BJ (cell line): ENCODE measurements around the gene ACVR1. TPM values are rescaled to one million over a fixed set of nuclear protein-coding genes. Genes with fewer than 3 reads are reported as not detected.

Experiments used
- CTCF ChIA-PET: fragments of 350-600 bp; formaldehyde crosslinking; extraction: SDS; loops from one replicate; lab custom pipeline; 2021; ENCODE audit warnings: antibody characterized with exemption, inconsistent platforms; lab: Yijun Ruan, JAX
- POLR2A ChIA-PET: fragments of 300-600 bp; sonication (Branson Sonifier 250); formaldehyde crosslinking; extraction: SDS; loops from one replicate; lab custom pipeline; 2021; ENCODE audit warnings: antibody characterized with exemption; lab: Charles Lee
- DNase-seq: peaks from one replicate; pipeline ENCODE4 v3.0.0-alpha.2; 2011; ENCODE audit warnings: low read depth
- H3K27me3 ChIP-seq: 2 replicates; pipeline ENCODE4 v1.6.0; 2011; ENCODE audit warnings: low read length; ENCODE audit not compliant: control insufficient read depth, insufficient read depth
- H3K36me3 ChIP-seq: 2 replicates; pipeline ENCODE4 v1.5.1; 2011; ENCODE audit warnings: low read length; ENCODE audit not compliant: control insufficient read depth, insufficient read depth
- H3K4me3 ChIP-seq: 2 replicates; pipeline ENCODE4 v1.5.1; 2011; ENCODE audit warnings: low read depth, mild to moderate bottlenecking, control low read depth, low read length
- polyA plus RNA-seq: library from polyadenylated mRNA; depleted of rRNA; stranded (reverse); fragments of >200 nt; gene quantifications from 2 replicates; pipeline ENCODE4 v1.2.3, GENCODE V29; 2011
- TF ChIP-seq, protein P1 (sequence below): IDR thresholded peaks from 2 replicates; pipeline ENCODE4 v1.5.1; 2011; ENCODE audit warnings: low read depth, mild to moderate bottlenecking, control low read depth, inconsistent platforms, low read length, moderate library complexity; ENCODE audit not compliant: insufficient read depth

The ACVR1 gene
- polyA plus RNA-seq, 1 experiment, result 28.5 TPM

DNA sequence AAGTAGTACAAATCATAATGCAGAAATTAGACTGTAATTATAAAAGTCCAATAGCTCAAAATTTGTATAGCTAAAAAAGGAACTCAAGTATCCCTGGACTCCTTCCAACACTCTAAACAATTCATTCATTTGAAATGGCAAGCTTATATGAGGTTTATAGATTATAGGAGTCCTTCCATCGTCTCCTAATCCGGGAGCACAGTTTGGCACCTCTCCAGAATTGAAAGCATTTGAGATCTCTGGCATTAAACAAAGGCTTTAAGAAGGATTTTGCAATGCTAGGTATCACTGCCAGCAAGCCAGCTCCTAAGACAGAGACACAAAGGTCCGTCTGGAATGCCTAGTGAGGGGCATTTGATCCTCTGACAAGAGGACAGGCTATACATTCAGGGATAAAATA, 90.9 kb downstream of the ACVR1 start:
- ChIA-PET POLR2A (no interaction called here), CTCF (interaction anchor here (0.6 to 0.8 kb wide), 2 partner anchors 91 to 141 kb away, joined by 3 read pairs; partner anchors contain the start of gene ACVR1)
- no peak for DNase-seq
- Histone ChIP-seq H3K36me3 (no peaks in the 10 kb centered on the region), H3K27me3 (no peaks in the 10 kb centered on the region), H3K4me3 (no peak overlapping the region)
- TF ChIP-seq, protein P1, sequence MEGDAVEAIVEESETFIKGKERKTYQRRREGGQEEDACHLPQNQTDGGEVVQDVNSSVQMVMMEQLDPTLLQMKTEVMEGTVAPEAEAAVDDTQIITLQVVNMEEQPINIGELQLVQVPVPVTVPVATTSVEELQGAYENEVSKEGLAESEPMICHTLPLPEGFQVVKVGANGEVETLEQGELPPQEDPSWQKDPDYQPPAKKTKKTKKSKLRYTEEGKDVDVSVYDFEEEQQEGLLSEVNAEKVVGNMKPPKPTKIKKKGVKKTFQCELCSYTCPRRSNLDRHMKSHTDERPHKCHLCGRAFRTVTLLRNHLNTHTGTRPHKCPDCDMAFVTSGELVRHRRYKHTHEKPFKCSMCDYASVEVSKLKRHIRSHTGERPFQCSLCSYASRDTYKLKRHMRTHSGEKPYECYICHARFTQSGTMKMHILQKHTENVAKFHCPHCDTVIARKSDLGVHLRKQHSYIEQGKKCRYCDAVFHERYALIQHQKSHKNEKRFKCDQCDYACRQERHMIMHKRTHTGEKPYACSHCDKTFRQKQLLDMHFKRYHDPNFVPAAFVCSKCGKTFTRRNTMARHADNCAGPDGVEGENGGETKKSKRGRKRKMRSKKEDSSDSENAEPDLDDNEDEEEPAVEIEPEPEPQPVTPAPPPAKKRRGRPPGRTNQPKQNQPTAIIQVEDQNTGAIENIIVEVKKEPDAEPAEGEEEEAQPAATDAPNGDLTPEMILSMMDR, result no peak

DNA sequence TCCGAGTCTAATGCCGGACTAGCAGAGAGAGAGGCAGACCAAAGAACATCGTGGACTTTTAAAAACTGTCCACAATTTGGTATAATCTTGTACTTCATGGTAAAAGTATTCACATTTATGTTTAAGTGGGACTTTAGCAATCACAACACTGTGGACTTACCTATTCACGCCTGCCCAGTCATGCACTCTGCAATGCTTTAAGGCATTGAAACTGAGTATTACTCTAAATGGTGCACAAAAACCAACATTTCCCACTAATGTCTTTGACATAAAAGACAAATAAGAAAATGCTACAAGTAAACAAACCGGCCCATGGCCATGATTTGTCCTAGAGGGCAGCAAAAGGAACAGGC, 91.3 kb downstream of the ACVR1 start:
- CTCF ChIA-PET, result interaction anchor here (0.8 kb wide), 1 partner anchor 91 kb away, joined by 3 read pairs; the partner anchor contains the start of gene ACVR1
- TF ChIP-seq, protein P1, result no peak
- Histone ChIP-seq H3K4me3 (no peak overlapping the region), H3K27me3 (no peaks in the 10 kb centered on the region), H3K36me3 (peaks cover 1% of the 10 kb centered on the region; the same call in 1 of the 2 replicates)
- no peak for DNase-seq
- POLR2A ChIA-PET, result no interaction called here

DNA sequence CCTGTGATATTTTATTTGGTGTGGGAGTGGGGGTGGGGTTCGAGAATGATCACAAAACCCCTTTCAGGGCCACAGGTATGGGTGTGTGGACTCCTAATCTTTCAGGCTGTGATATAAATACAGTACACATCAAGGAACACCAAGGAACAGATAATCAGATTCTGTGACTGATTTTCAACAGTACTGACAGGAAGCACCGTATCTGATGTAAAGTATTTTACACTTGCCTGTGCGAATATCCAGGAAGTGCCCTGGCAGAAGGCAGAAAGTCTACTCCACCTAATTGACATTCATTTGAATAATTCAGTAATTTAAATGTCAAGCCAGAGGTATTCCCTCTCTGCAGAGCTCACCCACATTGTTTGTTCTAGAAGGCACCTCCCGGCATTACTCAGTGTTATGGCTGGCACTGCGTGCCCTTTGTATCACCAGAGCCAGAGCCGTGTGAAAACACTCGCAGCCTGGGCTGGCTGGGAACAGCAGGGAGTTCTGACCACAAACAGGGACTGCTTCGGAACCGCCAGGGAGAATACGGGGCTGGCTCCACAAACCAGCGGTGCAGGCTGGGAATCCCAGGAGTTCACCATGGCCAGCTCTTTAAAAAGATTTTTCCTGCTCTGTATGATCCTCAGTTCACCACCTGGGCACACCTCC, 91.8 kb downstream of the ACVR1 start:
- H3K27me3 ChIP-seq, result no peaks in the 10 kb centered on the region
- DNase-seq, result no peak
- H3K4me3 ChIP-seq, result no peak overlapping the region
- TF ChIP-seq, protein P1, result no peak
- peaks cover 1% of the 10 kb centered on the region; the same call in 1 of the 2 replicates for H3K36me3 ChIP-seq
- POLR2A ChIA-PET, result no interaction called here
- CTCF ChIA-PET, result no interaction called here

DNA sequence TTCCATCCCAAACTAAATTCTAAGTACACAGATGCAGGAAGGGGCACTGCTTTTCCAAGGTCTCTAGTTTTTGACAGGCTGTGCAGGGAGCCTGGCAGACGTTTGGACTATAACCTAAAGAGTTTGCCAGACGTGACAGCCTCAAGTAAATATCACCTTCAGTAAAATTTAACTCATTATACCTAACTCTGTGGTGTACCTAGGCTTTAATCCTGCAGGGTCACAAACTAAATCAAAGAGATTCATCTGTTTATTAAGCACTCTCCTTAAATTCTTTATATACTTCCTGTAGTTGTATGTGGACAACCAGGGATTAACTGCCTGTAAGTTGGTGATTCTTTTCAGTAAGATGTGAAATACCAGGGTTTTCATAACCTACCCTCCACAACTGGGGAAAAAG, 92.9 kb downstream of the ACVR1 start:
- Histone ChIP-seq H3K4me3 (no peak overlapping the region), H3K36me3 (peaks cover 1% of the 10 kb centered on the region; the same call in 1 of the 2 replicates), H3K27me3 (no peaks in the 10 kb centered on the region)
- DNase-seq, result no peak
- ChIA-PET POLR2A (no interaction called here), CTCF (no interaction called here)
- TF ChIP-seq, protein P1, result no peak

DNA sequence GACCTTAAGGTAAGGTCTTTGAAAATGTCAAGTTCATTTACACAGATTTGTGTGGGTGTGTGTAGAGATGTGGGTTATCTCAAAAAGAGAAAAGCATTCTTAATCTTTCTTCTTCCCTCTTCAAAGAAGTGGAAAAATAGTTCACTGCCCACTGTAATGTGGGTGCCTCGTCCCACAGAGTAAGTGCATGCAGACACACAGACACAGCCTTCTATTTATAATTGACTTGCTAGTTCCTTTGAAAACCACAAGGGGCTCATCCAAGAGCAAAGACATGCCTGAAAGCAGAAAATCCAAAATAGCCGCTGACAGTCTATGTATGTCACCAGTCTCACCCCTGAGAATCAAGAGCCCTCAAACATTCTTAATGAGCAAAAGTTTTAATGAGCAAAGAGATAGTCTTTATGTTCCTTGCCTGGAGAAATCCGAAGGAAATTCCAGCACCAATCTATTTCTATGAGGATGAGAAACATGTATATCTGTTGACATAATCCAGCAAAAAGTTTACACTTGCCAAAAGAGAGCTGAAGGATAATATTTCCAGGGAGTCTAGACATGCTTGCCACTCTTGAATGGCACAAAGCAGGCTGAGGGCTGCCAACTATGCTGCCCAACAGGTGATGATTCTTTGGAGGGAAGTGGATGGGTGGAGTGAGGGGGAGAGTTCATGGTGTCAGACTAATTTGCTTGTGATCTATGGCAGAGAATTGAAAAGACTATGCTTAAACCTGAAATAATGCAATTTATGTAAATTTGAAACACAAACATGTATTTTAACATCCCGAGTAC, 93.9 kb downstream of the ACVR1 start:
- peaks cover 4% of the 10 kb centered on the region for H3K36me3 ChIP-seq
- ChIA-PET CTCF (interaction anchor here (0.7 to 0.8 kb wide), 2 partner anchors 149 to 223 kb away, joined by 3 read pairs; no protein-coding TSS in a partner anchor), POLR2A (no interaction called here)
- no peak for DNase-seq
- H3K27me3 ChIP-seq, result no peaks in the 10 kb centered on the region
- no peak overlapping the region for H3K4me3 ChIP-seq
- TF ChIP-seq, protein P1, result peak; percentile 31; the same call in 1 of the 2 replicates
